ENCODE data around the gene KASH5.

DNA sequence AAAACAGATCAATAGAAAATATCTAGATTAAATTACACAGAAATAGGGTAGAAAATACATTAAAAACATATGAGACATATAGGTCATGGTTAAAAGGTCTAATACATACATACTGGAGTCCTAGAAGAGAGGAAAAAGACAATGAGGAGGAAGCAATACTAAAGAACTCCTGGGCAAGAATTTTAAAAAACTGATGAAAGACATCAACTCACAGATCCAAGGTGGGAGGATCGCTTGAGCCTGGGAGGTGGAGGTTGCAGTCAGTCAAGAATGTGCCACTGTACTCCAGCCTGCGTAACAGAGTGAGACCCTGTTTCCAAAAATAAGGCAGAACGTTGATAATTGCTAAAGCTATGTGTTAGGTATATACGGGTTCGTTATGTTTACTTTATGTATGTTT lies 5.4 kb upstream of the KASH5 start:
- TF ChIP-seq, protein P1, sequence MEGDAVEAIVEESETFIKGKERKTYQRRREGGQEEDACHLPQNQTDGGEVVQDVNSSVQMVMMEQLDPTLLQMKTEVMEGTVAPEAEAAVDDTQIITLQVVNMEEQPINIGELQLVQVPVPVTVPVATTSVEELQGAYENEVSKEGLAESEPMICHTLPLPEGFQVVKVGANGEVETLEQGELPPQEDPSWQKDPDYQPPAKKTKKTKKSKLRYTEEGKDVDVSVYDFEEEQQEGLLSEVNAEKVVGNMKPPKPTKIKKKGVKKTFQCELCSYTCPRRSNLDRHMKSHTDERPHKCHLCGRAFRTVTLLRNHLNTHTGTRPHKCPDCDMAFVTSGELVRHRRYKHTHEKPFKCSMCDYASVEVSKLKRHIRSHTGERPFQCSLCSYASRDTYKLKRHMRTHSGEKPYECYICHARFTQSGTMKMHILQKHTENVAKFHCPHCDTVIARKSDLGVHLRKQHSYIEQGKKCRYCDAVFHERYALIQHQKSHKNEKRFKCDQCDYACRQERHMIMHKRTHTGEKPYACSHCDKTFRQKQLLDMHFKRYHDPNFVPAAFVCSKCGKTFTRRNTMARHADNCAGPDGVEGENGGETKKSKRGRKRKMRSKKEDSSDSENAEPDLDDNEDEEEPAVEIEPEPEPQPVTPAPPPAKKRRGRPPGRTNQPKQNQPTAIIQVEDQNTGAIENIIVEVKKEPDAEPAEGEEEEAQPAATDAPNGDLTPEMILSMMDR (conservative IDR thresholded peaks at IDR 0.05; ENCODE audit: low read depth, low read length): no peak
- no peak for TF ChIP-seq EZH2 (IDR thresholded peaks at IDR 0.05; ENCODE audit: borderline replicate concordance, low read depth, low read length, poor library complexity, severe bottlenecking)

Data from A673 (cell line).